Measurements from ENCODE around the gene PTGIS.

Gene PTGIS

GRCh38 chr20:49575551-49576060, 7.7 kb upstream of the PTGIS start:
- H3K36me3 ChIP-seq (ENCODE audit: control insufficient read depth in 2 of 2, insufficient read depth in 2 of 2, low read length in 2 of 2), result no peaks in the 10 kb centered on the region
- peaks cover 4% of the 10 kb centered on the region in 2 donors for H3K9me3 ChIP-seq (ENCODE audit: control insufficient read depth in 2 of 2, low read length in 2 of 2)
- H3K27me3 ChIP-seq (ENCODE audit: control insufficient read depth in 1 of 2, insufficient read depth in 2 of 2, low read length in 2 of 2), result peaks cover 2 to 3% of the 10 kb centered on the region in 2 donors
- no peak overlapping the region for H3K27ac ChIP-seq (ENCODE audit: low read length)
- H3K4me1 ChIP-seq (ENCODE audit: control insufficient read depth, insufficient read depth, low read length), result peaks cover 14% of the 10 kb centered on the region
- peak overlapping the region in 1 of 2 donors; percentile 33 for H3K9ac ChIP-seq (ENCODE audit: low read length in 2 of 2)
- H3K4me3 ChIP-seq (ENCODE audit: low read length in 2 of 2), result no peak overlapping the region

- peaks cover 4% of the 10 kb centered on the region for H3K4me1 ChIP-seq (ENCODE audit: control insufficient read depth, insufficient read depth, low read length)
- H3K9me3 ChIP-seq (ENCODE audit: control insufficient read depth in 2 of 2, low read length in 2 of 2), result peaks cover 4% of the 10 kb centered on the region in 2 donors
- no peak overlapping the region for H3K4me3 ChIP-seq (ENCODE audit: low read length in 2 of 2)
- peaks cover 7 to 18% of the 10 kb centered on the region in 2 donors for H3K27me3 ChIP-seq (ENCODE audit: control insufficient read depth in 1 of 2, insufficient read depth in 2 of 2, low read length in 2 of 2)
- no peak overlapping the region for H3K9ac ChIP-seq (ENCODE audit: low read length in 2 of 2)
- no peaks in the 10 kb centered on the region for H3K36me3 ChIP-seq (ENCODE audit: control insufficient read depth in 2 of 2, insufficient read depth in 2 of 2, low read length in 2 of 2)
- no peak overlapping the region for H3K27ac ChIP-seq (ENCODE audit: low read length)
These were observed 6.0 kb upstream of the PTGIS start for GRCh38 chr20:49573900-49574416.

- Histone ChIP-seq H3K9ac (ENCODE audit: low read length in 2 of 2) (no peak overlapping the region), H3K27ac (ENCODE audit: low read length) (no peak overlapping the region), H3K4me1 (ENCODE audit: control insufficient read depth, insufficient read depth, low read length) (peaks cover 6% of the 10 kb centered on the region), H3K9me3 (ENCODE audit: control insufficient read depth in 2 of 2, low read length in 2 of 2) (peaks cover 4% of the 10 kb centered on the region in 2 donors), H3K27me3 (ENCODE audit: control insufficient read depth in 1 of 2, insufficient read depth in 2 of 2, low read length in 2 of 2) (peaks cover 12 to 25% of the 10 kb centered on the region in 2 donors), H3K36me3 (ENCODE audit: control insufficient read depth in 2 of 2, insufficient read depth in 2 of 2, low read length in 2 of 2) (no peaks in the 10 kb centered on the region), H3K4me3 (ENCODE audit: low read length in 2 of 2) (no peak overlapping the region)
These were observed 4.9 kb upstream of the PTGIS start for GRCh38 chr20:49572857-49573256.

- Histone ChIP-seq H3K9me3 (ENCODE audit: control insufficient read depth in 2 of 2, low read length in 2 of 2) (peaks cover under 1 to 3% of the 10 kb centered on the region in 2 donors), H3K4me3 (ENCODE audit: low read length in 2 of 2) (no peak overlapping the region), H3K27ac (ENCODE audit: low read length) (no peak overlapping the region), H3K36me3 (ENCODE audit: control insufficient read depth in 2 of 2, insufficient read depth in 2 of 2, low read length in 2 of 2) (no peaks in the 10 kb centered on the region), H3K9ac (ENCODE audit: low read length in 2 of 2) (no peak overlapping the region), H3K27me3 (ENCODE audit: control insufficient read depth in 1 of 2, insufficient read depth in 2 of 2, low read length in 2 of 2) (peaks cover 17 to 35% of the 10 kb centered on the region in 2 donors), H3K4me1 (ENCODE audit: control insufficient read depth, insufficient read depth, low read length) (peaks cover 8% of the 10 kb centered on the region)
These were observed 3.6 kb upstream of the PTGIS start for GRCh38 chr20:49571553-49571835.

- H3K27me3 ChIP-seq (ENCODE audit: control insufficient read depth in 1 of 2, insufficient read depth in 2 of 2, low read length in 2 of 2), result peaks cover 17 to 35% of the 10 kb centered on the region in 2 donors
- no peak overlapping the region for H3K4me3 ChIP-seq (ENCODE audit: low read length in 2 of 2)
- H3K9me3 ChIP-seq (ENCODE audit: control insufficient read depth in 2 of 2, low read length in 2 of 2), result no peaks in the 10 kb centered on the region
- H3K9ac ChIP-seq (ENCODE audit: low read length in 2 of 2), result no peak overlapping the region
- peaks cover 8% of the 10 kb centered on the region for H3K4me1 ChIP-seq (ENCODE audit: control insufficient read depth, insufficient read depth, low read length)
- no peak overlapping the region for H3K27ac ChIP-seq (ENCODE audit: low read length)
- no peaks in the 10 kb centered on the region for H3K36me3 ChIP-seq (ENCODE audit: control insufficient read depth in 2 of 2, insufficient read depth in 2 of 2, low read length in 2 of 2)
These were observed 3.1 kb upstream of the PTGIS start for GRCh38 chr20:49570828-49571552.

GRCh38 chr20:49570161-49570827, 2.4 kb upstream of the PTGIS start:
- peaks cover 8% of the 10 kb centered on the region for H3K4me1 ChIP-seq (ENCODE audit: control insufficient read depth, insufficient read depth, low read length)
- peaks cover 17 to 35% of the 10 kb centered on the region in 2 donors for H3K27me3 ChIP-seq (ENCODE audit: control insufficient read depth in 1 of 2, insufficient read depth in 2 of 2, low read length in 2 of 2)
- no peak overlapping the region for H3K4me3 ChIP-seq (ENCODE audit: low read length in 2 of 2)
- no peaks in the 10 kb centered on the region for H3K9me3 ChIP-seq (ENCODE audit: control insufficient read depth in 2 of 2, low read length in 2 of 2)
- no peaks in the 10 kb centered on the region for H3K36me3 ChIP-seq (ENCODE audit: control insufficient read depth in 2 of 2, insufficient read depth in 2 of 2, low read length in 2 of 2)
- no peak overlapping the region for H3K27ac ChIP-seq (ENCODE audit: low read length)
- no peak overlapping the region for H3K9ac ChIP-seq (ENCODE audit: low read length in 2 of 2)

GRCh38 chr20:49569411-49570115, 1.6 kb upstream of the PTGIS start:
- H3K36me3 ChIP-seq (ENCODE audit: control insufficient read depth in 2 of 2, insufficient read depth in 2 of 2, low read length in 2 of 2), result no peaks in the 10 kb centered on the region
- H3K9me3 ChIP-seq (ENCODE audit: control insufficient read depth in 2 of 2, low read length in 2 of 2), result no peaks in the 10 kb centered on the region
- no peak overlapping the region for H3K9ac ChIP-seq (ENCODE audit: low read length in 2 of 2)
- H3K27me3 ChIP-seq (ENCODE audit: control insufficient read depth in 1 of 2, insufficient read depth in 2 of 2, low read length in 2 of 2), result peaks cover 17 to 35% of the 10 kb centered on the region in 2 donors
- no peak overlapping the region for H3K27ac ChIP-seq (ENCODE audit: low read length)
- H3K4me1 ChIP-seq (ENCODE audit: control insufficient read depth, insufficient read depth, low read length), result peaks cover 8% of the 10 kb centered on the region
- H3K4me3 ChIP-seq (ENCODE audit: low read length in 2 of 2), result no peak overlapping the region

- H3K4me1 ChIP-seq (ENCODE audit: control insufficient read depth, insufficient read depth, low read length), result peaks cover 8% of the 10 kb centered on the region
- H3K36me3 ChIP-seq (ENCODE audit: control insufficient read depth in 2 of 2, insufficient read depth in 2 of 2, low read length in 2 of 2), result no peaks in the 10 kb centered on the region
- H3K9ac ChIP-seq (ENCODE audit: low read length in 2 of 2), result no peak overlapping the region
- H3K27me3 ChIP-seq (ENCODE audit: control insufficient read depth in 1 of 2, insufficient read depth in 2 of 2, low read length in 2 of 2), result peaks cover 17 to 35% of the 10 kb centered on the region in 2 donors
- no peaks in the 10 kb centered on the region for H3K9me3 ChIP-seq (ENCODE audit: control insufficient read depth in 2 of 2, low read length in 2 of 2)
- no peak overlapping the region for H3K27ac ChIP-seq (ENCODE audit: low read length)
- H3K4me3 ChIP-seq (ENCODE audit: low read length in 2 of 2), result peak overlapping the region in 1 of 2 donors; percentile 40
These were observed 578 bp upstream of the PTGIS start for GRCh38 chr20:49568278-49569151.

GRCh38 chr20:49566401-49567364, 1.3 kb downstream of the PTGIS start:
- Histone ChIP-seq H3K9me3 (ENCODE audit: control insufficient read depth in 2 of 2, low read length in 2 of 2) (peaks cover 0 to 2% of the 10 kb centered on the region in 2 donors), H3K9ac (ENCODE audit: low read length in 2 of 2) (peak overlapping the region; percentile 47 to 51), H3K4me1 (ENCODE audit: control insufficient read depth, insufficient read depth, low read length) (peaks cover 20% of the 10 kb centered on the region), H3K36me3 (ENCODE audit: control insufficient read depth in 2 of 2, insufficient read depth in 2 of 2, low read length in 2 of 2) (no peaks in the 10 kb centered on the region), H3K27me3 (ENCODE audit: control insufficient read depth in 1 of 2, insufficient read depth in 2 of 2, low read length in 2 of 2) (peaks cover 17 to 35% of the 10 kb centered on the region in 2 donors), H3K27ac (ENCODE audit: low read length) (peak overlapping the region; percentile 31), H3K4me3 (ENCODE audit: low read length in 2 of 2) (peak overlapping the region in 1 of 2 donors; percentile 75)
